HG03432 (cell line): Measurements from ENCODE around the gene LTBP1.
"Not testable (repeated sequence)": the region's sequence is repeated elsewhere in the genome, so short reads cannot be mapped to it uniquely, and the experiment has no call there.

Experiments used
- ATAC-seq: cut with Tn5 transposase; IDR thresholded peaks from one replicate; pipeline ENCODE4 v1.9.1; 2021; ENCODE audit warnings: mild to moderate bottlenecking, moderate library complexity; ENCODE audit not compliant: unreplicated experiment

LTBP1 gene

DNA sequence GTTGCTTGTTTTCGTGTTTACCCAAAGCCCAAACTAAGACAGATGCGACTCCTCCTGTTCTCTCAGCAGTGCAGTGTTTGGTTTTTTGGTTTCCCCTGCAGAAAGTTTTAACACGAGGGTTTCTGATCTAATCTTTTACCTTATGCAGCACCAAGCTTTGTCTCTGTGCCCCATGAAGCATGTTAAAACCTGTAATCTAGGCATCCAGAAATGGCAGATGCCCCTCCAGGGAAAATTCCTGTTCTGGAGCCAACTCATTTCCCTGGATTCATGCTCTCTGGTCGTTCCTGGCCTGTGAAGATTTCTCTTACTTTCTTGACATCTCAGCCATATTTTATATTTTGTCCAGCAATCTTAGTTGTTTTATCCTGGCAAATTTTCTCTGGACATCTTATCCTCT, 91.5 kb downstream of the LTBP1 start:
- ATAC-seq: no peak

DNA sequence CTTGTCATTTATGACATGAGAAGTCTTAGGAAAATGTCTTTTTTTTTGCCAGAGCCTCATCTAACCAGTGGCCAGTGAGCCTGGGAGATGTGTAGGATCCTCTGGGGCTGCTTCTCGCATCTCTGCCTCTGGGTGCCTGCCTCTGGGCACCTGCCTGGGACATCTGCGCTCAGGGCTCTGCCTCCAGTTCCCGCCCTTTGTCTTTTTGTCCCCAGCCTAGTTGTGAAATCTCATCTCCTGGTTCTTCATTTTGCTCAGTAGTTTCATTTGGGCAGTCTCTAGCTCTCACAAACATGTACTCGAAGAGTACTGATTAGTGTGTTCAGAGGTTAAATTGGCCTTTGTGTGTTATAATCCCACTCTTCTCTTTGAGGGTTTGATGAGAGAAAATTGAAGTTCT, 92.0 kb downstream of the LTBP1 start:
- ATAC-seq: no peak

DNA sequence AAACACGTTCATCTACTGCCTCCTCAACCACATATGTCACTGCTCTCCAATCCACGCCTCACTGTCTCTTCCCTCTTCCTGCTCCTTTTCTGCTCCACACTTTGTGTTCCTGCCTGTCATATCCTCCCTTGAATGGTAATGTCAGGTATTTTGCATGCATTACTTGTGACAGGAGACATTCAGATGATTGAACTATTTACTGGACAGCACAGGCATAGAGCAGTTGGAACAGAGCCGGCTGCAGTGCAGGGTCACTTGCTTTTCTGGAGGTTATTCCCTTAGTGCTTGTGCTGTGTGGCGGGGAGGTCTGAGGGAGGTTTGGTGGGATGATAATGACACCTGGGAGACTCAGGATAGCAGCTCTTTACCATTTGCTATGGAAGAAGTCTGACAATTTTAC, 93.8 kb downstream of the LTBP1 start:
- ATAC-seq: no peak

DNA sequence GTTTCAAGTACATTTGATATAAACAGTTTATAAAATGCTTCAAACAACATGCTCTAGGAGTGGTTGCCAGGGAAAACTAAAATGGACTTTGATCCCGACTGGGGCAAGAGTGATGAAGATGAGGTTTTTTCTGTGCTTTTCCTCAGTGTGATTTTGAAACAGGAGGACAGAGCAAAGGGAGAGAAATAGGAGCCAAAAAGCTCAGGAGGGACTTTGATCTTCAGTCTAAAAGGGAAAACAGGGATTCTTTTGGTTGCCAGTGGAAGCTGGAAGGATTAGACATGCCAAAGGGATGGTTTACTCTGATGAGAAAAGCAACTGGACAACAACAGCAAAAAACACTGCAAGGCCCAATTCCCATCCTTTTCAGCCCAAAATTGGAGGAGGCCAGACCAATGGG, 95.5 kb downstream of the LTBP1 start:
- ATAC-seq: no peak

DNA sequence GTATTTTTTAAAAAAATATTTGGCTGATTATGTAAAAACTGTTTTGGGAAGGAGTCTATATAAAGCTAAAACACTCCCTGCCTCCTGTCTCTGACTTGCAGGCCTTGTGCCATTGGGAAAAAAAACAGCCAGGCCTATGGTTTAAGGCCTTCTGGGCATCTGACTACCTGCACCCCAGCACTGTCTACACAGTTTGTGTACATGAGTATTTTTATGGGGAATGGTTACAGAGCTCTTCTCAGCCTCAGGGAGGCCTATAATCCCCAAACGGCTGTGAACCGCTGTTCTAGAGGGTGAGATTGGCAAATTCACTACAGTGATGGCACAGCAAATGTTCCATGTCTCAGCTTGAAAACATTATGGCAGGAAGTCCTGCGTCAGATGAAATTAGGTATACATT, 96.1 kb downstream of the LTBP1 start:
- ATAC-seq: no peak

DNA sequence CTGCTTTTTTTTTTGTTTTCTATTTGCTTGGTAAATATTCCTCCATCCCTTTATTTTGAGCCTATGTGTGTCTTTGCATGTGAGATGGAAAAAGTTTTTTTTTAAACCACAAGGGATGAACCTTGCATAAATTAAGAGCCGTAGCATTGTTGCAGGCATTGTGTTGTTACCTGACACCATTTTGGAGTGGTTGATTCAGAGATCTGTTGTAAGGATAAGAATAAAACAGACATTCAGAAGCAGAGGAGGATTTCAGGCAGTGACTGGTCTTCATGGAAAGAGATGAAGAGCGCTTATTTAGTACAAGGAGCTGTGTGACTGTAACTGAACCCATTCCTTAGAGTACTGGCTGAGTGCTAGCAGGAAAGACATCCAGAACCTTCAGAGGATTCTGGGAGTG, 101.2 kb downstream of the LTBP1 start:
- no peak for ATAC-seq

DNA sequence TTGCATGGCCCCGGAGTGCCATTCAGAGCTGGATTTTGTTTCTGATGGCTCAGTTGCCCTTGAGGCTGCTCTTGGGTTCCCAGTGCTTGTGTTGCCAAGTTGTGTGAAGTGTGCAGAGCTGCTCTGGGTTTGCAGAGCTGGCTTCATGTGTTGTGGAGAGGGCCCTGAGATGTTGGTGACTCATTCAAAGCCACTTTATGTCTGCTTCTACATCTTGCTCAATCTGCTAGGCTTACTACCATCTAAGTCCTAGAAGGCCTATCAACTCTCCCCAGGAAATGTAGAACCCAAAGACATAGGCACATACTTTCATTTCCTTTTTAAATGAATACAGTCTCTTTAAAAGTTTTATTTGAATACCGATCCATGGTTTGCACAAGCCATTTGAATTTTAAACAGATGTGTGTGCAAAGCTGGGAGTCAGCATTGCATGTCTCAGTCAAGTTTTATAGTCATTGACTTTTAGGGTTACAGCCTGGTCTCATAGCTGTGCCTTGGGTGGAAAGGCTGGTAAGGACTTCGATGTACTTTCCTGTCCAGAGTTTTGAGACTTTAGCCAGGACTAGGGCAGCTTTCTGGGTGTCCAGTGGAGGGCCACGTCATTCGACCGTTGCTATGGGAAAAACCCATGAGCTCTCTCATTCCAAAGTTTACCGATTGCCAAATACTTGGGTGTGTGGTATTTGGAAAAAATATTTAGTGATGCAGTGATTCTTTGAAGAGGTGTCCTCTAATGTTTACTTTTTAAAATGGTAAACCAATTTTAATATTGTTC, 105.0 kb downstream of the LTBP1 start:
- ATAC-seq: no peak

DNA sequence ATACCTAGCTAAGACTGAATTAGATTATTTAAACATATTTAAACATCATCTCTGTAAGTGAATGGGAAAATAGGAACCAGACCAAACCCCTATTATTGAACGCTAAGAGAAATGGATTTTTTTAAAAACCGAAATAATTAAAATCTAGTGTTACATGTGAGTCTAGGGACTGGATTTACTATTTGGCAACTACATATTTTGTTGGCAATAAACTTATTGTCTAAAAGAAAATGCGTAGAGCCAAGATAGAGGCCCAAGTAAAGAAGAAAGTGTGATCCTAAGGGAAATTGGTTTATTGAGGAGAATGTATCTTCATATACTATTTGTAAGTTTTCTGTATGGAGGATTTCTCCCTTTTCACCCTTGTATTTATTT, 105.6 kb downstream of the LTBP1 start:
- no peak for ATAC-seq

DNA sequence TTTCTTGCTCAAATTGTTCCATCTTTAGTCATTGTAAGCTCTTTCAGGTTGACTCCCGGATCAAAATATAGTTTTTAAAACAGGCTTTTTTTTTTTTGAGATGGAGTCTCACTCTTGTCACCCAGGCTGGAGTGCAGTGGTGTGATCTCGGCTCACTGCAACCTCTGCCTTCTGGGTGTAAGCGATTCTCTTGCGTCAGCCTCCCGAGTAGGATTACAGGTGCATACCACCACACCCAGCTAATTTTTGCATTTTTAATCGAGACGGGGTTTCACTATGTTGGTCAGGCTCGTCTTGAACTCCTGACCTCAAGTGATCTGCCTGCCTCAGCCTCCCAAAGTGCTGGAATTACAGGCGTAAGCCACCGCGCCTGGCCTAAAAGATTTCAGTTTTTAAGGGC, 106.0 kb downstream of the LTBP1 start:
- ATAC-seq: not testable (repeated sequence)

DNA sequence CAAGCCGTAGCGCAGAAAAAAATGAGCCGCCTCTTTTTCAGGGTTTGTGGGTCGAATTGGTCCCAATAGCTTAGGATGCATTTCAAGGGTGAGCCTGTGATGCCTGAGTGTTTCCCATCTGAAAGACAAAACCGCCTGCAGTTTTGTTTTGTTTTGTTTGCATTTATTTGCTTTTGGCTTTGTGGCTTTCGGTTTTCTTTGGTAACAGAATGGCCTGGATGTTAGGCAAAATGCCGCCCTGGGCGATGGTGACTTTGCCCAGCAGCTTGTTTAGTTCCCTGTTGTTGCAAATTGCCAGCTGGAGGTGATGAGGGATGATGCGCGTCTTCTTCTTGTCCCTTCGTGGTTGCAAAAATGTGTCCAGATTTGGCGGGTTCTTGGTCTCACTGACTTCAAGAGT, 109.4 kb downstream of the LTBP1 start:
- no peak for ATAC-seq

DNA sequence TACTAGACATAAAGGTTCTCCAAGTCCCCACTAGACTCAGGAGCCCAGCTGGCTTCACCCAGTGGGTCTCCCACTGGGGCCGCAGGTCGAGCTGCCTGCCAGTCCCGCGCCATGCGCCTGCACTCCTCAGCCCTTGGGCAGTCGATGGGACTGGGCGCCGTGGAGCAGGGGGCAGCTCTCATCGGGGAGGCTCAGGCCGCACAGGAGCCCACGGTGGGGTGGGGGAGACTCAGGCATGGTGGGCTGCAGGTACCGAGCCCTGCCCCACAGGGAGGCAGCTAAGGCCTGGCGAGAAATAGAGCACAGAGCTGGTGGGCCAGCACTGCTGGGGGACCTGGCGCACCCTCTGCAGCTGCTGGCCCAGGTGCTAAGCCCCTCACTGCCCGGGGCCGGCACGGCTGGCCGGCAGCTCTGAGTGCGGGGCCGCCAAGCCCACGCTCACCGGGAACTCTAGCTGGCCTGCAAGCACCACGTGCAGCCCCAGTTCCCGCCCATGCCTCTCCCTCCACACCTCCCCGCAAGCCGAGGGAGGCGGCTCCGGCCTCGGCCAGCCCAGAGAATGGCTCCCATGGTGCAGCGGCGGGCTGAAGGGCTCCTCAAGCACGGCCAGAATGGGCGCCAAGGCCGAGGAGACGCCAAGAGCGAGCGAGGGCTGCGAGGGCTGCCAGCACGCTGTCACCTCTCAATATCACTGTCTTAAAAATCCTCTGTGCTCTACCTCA, 110.7 kb downstream of the LTBP1 start:
- not testable (repeated sequence) for ATAC-seq

DNA sequence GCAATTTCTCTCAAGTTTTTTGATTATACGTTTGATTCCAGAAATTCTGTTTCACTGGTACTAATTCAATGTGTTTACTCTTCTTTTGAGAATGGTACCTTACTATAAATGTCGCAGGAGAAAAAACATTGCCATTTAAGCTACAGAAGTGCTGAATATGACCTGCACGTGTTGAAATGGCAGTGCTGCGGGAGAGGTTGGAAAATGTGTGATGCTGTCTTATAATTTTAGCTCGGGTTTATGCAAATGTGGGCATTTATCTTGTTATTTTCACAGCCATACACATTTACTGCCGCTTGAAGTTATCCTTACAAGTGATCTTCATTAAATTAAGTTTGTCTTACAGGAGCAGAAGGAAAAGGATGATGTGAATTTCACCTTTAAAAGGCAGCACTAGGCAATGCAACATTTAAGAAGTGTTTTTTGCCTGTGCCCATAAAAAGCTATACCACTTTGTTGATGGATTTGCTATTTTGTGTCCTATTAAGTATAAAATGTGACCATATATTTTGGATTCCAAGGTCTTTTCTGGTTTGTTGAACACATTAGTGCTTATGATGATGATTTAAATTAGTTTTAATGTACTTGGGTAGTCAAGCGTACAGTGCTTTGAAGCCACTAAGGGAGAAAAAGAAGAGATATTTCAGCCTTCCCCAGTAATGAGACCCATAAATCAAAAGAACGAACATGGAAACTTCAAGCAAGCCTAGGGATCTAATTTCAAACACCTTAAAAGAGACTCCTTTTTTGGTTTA, 112.1 kb downstream of the LTBP1 start:
- no peak for ATAC-seq

DNA sequence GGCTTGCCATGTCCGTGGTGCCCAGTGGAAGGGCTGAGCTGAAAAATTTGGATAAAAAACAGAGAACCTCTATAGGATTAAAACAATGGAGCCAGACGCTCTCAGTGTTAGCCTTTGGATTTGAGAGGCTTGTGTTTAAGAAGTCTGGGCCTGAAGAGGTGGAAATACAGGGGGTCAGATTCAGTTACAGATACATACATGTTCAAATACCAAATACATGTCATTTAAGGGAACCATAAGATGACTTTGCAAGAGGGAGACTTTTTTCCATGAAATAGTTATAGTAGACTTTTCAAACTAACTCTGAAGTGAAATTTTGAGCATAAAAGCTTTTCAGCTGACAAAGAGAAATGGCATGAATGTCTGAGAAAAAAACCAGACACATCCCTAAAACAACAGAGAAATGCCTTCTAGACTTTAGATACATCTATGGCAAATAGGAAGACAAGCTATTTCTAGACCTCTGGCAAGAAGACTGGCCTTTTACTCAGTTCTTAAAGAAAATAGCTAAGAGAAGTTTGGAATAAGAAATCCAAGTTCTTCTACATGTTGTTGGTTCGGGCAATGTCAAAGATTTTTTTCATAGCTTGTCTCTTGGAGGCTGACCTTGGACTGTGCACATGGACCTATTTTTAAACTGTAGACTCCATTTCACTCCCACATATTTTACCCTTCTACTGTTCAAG, 112.9 kb downstream of the LTBP1 start:
- ATAC-seq: no peak

DNA sequence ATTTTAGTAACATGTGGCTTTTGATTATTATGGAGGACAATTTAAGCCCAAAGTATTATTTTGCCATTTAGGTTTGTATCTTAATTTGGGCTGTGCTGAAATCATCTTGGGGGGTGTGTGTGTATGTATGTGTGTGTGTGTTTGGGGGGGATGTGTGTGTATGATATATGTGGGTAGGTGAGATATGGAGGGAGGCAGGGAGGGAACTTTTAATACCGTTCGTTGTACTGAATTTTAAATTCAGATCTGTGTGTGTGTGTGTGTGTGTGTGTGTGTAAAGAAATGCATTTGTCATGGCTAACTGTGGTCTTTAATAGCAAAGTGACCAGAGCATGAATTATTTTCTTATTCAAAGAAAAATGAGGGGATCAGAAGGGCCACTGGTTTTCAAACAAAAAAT, 113.7 kb downstream of the LTBP1 start:
- ATAC-seq: no peak

DNA sequence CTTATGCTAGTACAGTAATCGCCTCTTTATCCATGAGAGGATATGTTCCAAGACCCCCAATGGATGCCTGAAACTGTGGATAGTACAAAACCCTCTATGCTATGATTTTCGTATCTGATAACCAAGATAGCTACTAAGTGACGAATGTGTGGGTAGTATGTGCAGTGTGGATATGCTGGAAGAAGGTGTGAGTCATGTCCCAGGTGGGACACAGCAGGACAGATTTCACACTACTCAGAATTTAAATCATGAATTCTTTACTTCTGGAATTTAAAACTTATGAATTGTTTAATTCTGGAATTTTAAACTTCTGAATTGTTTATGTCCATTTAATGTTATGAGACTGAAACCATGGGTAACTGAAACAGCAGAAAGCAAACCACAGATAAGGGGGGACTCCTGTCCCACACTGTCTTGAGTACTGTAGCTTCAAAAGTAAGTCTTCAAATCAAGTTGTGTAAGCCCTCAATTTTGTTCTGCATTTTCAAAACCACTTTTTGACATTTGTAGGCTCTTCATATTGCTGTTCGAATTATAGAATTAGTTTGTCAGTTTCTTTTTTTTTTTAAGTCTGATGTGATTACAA, 116.0 kb downstream of the LTBP1 start:
- ATAC-seq: no peak

DNA sequence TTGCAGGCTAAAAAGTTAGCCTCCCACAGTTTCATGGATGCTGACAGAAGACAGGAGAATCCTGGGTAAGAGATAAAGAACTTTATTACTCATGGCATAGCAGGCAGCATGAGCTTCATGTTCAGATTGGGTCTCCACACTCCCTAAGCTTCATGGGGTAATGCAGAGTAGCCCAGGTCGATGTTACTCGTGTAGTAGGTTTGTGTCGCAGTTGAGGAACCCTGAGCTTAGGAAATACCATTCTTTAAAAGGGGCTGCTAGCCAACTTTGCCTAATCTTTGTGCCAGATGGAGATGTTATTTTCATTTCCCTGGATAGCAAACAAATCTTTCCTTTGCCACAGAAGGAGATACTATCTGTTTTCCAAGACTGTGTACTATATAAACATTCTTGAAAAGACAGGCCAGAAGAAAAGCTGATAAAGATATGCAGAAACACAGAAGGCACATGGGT, 117.6 kb downstream of the LTBP1 start:
- no peak for ATAC-seq

DNA sequence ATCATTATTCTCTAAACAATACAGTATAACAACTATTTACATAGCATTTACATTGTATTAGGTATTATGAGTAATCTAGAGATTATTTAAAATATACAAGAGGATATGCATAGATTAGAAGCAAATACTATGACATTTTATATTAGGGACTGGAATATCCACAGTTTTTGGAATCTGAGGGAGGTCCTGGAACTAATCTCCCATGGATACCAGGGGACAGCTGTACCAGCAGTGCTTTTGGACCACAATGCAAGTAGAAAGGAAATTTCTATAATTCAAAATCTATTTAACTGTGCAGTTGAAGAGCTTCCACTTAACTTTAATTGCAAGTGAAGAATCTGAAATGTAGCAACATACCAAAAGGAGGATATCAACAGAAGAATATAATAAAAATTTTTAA, 120.8 kb downstream of the LTBP1 start:
- ATAC-seq: no peak

DNA sequence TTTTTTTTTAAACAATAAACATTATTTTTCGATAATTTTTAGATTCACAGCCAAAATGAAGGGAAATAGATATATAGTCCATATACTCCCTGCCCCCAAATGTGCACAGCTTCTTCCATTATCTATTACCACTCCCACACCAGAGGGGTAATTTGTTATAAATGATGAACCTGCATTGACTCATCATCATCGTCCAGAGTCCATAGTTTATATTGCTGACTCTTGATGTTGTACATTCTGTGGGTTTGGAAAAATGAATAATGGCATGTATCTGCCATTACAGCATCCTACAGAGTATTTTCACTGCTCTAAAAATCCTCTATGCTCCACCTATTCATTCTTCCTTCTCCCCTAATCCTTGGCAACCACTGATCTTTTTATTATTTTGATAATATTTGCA, 121.5 kb downstream of the LTBP1 start:
- ATAC-seq: no peak

DNA sequence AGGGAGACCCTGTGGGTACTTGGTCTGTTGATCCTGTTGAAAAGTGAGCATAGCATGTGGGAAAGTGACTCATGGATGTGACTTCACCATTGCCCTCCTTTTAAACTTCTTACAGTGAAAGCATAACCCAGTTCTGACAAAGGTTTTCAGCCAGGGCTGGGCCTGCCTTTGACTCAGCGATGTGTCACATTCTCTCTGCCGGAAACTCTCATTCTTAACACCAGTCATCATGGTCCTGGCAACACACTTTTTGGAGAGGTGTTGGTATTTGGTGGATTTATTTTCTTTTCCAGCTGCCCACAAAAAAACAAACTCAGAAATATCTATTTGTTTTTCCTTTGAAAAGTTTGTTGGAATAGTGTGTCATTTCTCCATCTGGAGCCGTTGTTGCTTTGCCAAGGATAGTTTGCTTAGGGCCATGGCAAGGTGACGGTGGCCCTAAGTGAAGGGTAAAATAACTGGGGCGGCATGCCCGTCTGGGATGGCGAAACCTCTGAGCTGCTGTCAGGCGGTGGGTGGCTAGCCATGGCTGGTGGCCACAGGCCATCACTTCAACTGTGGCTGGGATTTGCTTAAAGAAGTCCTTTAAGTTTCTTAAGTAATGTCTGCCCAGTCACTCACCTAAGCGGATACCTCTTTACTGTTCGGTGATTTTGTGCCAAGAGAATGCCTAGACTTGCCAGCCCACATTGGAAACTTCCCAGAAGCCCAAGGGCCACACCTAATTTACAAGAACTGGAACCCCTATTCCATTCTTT, 123.3 kb downstream of the LTBP1 start:
- ATAC-seq: peak; percentile 81

DNA sequence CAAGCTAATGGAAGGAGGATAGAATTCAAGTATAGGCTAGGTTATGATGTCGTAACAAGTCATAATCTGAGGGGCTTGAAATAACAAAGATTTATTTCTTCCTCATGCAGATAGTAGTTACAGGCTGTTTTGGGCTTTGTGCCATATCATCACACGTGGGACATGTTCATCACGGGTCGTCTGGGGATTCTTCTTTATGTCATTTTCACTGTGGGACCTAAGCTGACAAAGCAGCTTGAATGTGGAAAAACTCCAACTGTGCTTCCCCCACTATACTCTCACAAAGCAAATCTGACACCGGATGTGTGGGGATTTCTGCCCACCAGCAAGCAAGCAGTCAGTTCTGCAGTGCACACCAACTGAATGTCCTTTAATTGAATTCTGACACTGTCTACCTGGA, 124.8 kb downstream of the LTBP1 start:
- ATAC-seq: no peak
